Omental fat pad (tissue), 4 donors: Measurements from ENCODE around the gene OSTF1. TPM values are rescaled to one million over a fixed set of nuclear protein-coding genes. Genes with fewer than 3 reads are reported as not detected.

ENCODE experiments used
- ATAC-seq: fragments of 150-250 bp; one replicate; pipeline ENCODE4 v1.9.1; 2016; ENCODE audit warnings: mild to moderate bottlenecking, moderate library complexity; ENCODE audit not compliant: low FRiP score
- DNase-seq: peaks from one replicate; pipeline ENCODE4 v3.0.0-alpha.2; 2019; ENCODE audit warnings: low spot score
- CTCF ChIP-seq, 3 donors: fragments of 450-650 bp; IDR thresholded peaks; one replicate each; pipeline ENCODE4 v1.5.1; 2016 to 2017; ENCODE audit warnings: antibody characterized with exemption in 3 of 3, mild to moderate bottlenecking in 3 of 3, moderate library complexity in 2 of 3
- total RNA-seq, 4 donors: library from RNA; depleted of rRNA; stranded (reverse); fragments of >200 nt; gene quantifications; one replicate each; pipeline ENCODE4 v1.1.0, GENCODE V29; 2016

The OSTF1 gene
- total RNA-seq, 4 donors from 2014 or later, result 30.7 to 58.6 (median 37.3) TPM

GRCh38 chr9:75090579-75090978, 2.3 kb downstream of the OSTF1 start:
- no peak for TF ChIP-seq CTCF (IDR thresholded peaks at IDR 0.05)
- no peak for ATAC-seq

GRCh38 chr9:75092766-75093165, 4.5 kb downstream of the OSTF1 start:
- TF ChIP-seq CTCF (IDR thresholded peaks at IDR 0.05), result no peak
- DNase-seq (no peak), ATAC-seq (no peak)

More at GRCh38 chr9:75090579-75090978, 2.3 kb downstream of the OSTF1 start:
- DNase-seq, result no peak

GRCh38 chr9:75096796-75097195, 8.5 kb downstream of the OSTF1 start:
- no peak for TF ChIP-seq CTCF (IDR thresholded peaks at IDR 0.05)
- ATAC-seq (no peak), DNase-seq (no peak)

- TF ChIP-seq CTCF (IDR thresholded peaks at IDR 0.05), result no peak
- ATAC-seq (no peak), DNase-seq (no peak)
Observed at GRCh38 chr9:75101004-75101588, 12.8 kb downstream of the OSTF1 start.

- DNase-seq (no peak), ATAC-seq (no peak)
- TF ChIP-seq CTCF (IDR thresholded peaks at IDR 0.05), result no peak
Observed at GRCh38 chr9:75102177-75102790, 14.0 kb downstream of the OSTF1 start.

- ATAC-seq (no peak), DNase-seq (no peak)
- TF ChIP-seq CTCF (IDR thresholded peaks at IDR 0.05), result no peak
Observed at GRCh38 chr9:75104607-75105006, 16.3 kb downstream of the OSTF1 start.

GRCh38 chr9:75105019-75105540, 16.8 kb downstream of the OSTF1 start:
- no peak for ATAC-seq
- no peak for DNase-seq
- no peak for TF ChIP-seq CTCF (IDR thresholded peaks at IDR 0.05)
